AG04450 (cell line): ENCODE measurements around the gene ZNF462. TPM values are rescaled to one million over a fixed set of nuclear protein-coding genes. Genes with fewer than 3 reads are reported as not detected.
A peak's percentile ranks its signal among the peaks of the same experiment; 100 is the strongest.

Source experiments
- CTCF ChIA-PET: fragments of 300-600, 350-600 bp; formaldehyde crosslinking; extraction: SDS; loops from one replicate; lab custom pipeline; 2022; ENCODE audit warnings: antibody characterized with exemption, inconsistent platforms; lab: Charles Lee
- POLR2A ChIA-PET: fragments of 350-600 bp; formaldehyde crosslinking; extraction: SDS; loops from one replicate; lab custom pipeline; 2021; ENCODE audit warnings: antibody characterized with exemption, inconsistent platforms; lab: Yijun Ruan, JAX
- DNase-seq: peaks from one replicate; pipeline ENCODE4 v3.0.0-alpha.2; 2011; ENCODE audit warnings: low read depth, low spot score
- H3K27ac ChIP-seq: one replicate; pipeline ENCODE4 v1.5.1; 2012; ENCODE audit warnings: low read depth, low read length, control low read depth
- H3K27me3 ChIP-seq: one replicate; pipeline ENCODE4 v1.6.0; 2012; ENCODE audit warnings: low read length; ENCODE audit not compliant: control insufficient read depth, insufficient read depth
- H3K4me3 ChIP-seq: 2 replicates; pipeline ENCODE4 v1.5.1; 2011; ENCODE audit warnings: mild to moderate bottlenecking, low read depth, low read length, control low read depth
- H3K9me3 ChIP-seq: 2 replicates; pipeline ENCODE4 v1.5.1; 2012; ENCODE audit warnings: low read length; ENCODE audit not compliant: control insufficient read depth, insufficient read depth
- CTCF ChIP-seq: IDR thresholded peaks from 2 replicates; pipeline ENCODE4 v1.5.1; 2011; ENCODE audit warnings: low read depth, low read length, control low read depth, inconsistent platforms
- polyA plus RNA-seq: library from polyadenylated mRNA; depleted of rRNA; stranded (reverse); fragments of >200 nt; gene quantifications from 2 replicates; pipeline ENCODE4 v1.2.3, GENCODE V29; 2011

The ZNF462 gene
- polyA plus RNA-seq, 1 experiment, result 7.5 TPM

GRCh38 chr9:106875529-106875928 lies 12.6 kb downstream of the ZNF462 start:
- no peak for TF ChIP-seq CTCF
- no peaks in the 10 kb centered on the region for H3K27me3 ChIP-seq
- no peak overlapping the region for H3K4me3 ChIP-seq
- ChIA-PET POLR2A (interaction anchor here (0.5 kb wide), 1 partner anchor 121 kb away, joined by 4 read pairs; no protein-coding TSS in a partner anchor), CTCF (no interaction called here)
- no peaks in the 10 kb centered on the region for H3K9me3 ChIP-seq
- no peak overlapping the region for H3K27ac ChIP-seq
- no peak for DNase-seq

GRCh38 chr9:106877345-106877744 lies 14.4 kb downstream of the ZNF462 start:
- Histone ChIP-seq H3K27ac (no peak overlapping the region), H3K27me3 (no peaks in the 10 kb centered on the region), H3K4me3 (no peak overlapping the region), H3K9me3 (no peaks in the 10 kb centered on the region)
- no peak for DNase-seq
- no peak for TF ChIP-seq CTCF
- ChIA-PET CTCF (interaction anchor here (0.6 to 1.0 kb wide), 4 partner anchors 8 to 531 kb away, joined by 3 read pairs; no protein-coding TSS in a partner anchor), POLR2A (interaction anchor here (1.1 kb wide), 1 partner anchor 40 kb away, joined by 3 read pairs; no protein-coding TSS in a partner anchor)

GRCh38 chr9:106878081-106878837 lies 15.3 kb downstream of the ZNF462 start:
- H3K27me3 ChIP-seq, result no peaks in the 10 kb centered on the region
- TF ChIP-seq CTCF, result no peak
- ChIA-PET CTCF (interaction anchor here (0.6 to 1.0 kb wide), 4 partner anchors 9 to 43 kb away, joined by 3 read pairs; no protein-coding TSS in a partner anchor), POLR2A (interaction anchor here (1.1 to 2.4 kb wide), 2 partner anchors 14 to 39 kb away, joined by 3 to 11 read pairs; no protein-coding TSS in a partner anchor)
- no peak overlapping the region for H3K4me3 ChIP-seq
- no peak for DNase-seq
- peak overlapping the region; percentile 76 for H3K27ac ChIP-seq
- no peaks in the 10 kb centered on the region for H3K9me3 ChIP-seq

GRCh38 chr9:106878934-106879333 lies 16.0 kb downstream of the ZNF462 start:
- TF ChIP-seq CTCF, result no peak
- Histone ChIP-seq H3K4me3 (no peak overlapping the region; the same call in 1 of the 2 replicates), H3K27me3 (no peaks in the 10 kb centered on the region), H3K9me3 (no peaks in the 10 kb centered on the region), H3K27ac (peak overlapping the region; percentile 63)
- POLR2A ChIA-PET, result interaction anchor here (0.5 to 2.4 kb wide), 3 partner anchors 14 to 422 kb away, joined by 4 to 11 read pairs (median 7); no protein-coding TSS in a partner anchor
- CTCF ChIA-PET, result interaction anchor here (0.9 kb wide), 1 partner anchor 39 kb away, joined by 3 read pairs; no protein-coding TSS in a partner anchor
- DNase-seq, result peak; percentile 85
